K562 (cell line): ENCODE data around the gene TMC1. TPM values are rescaled to one million over a fixed set of nuclear protein-coding genes. Genes with fewer than 3 reads are reported as not detected.

ENCODE experiments used
- CHD2 ChIP-seq: IDR thresholded peaks from 2 replicates; pipeline ENCODE4 v1.6.1; 2011; ENCODE audit warnings: low read depth, low read length
- ELF4 ChIP-seq: fragments of 450-650 bp; formaldehyde crosslinking; IDR thresholded peaks from 2 replicates; pipeline ENCODE4 v1.4.0; 2022; ENCODE audit warnings: missing genetic modification characterization
- ETS2 ChIP-seq: IDR thresholded peaks from 2 replicates; pipeline ENCODE4 v1.6.1; 2016; ENCODE audit warnings: borderline replicate concordance, missing genetic modification characterization, mild to moderate bottlenecking, moderate library complexity, missing compliant biosample characterization; ENCODE audit not compliant: poor library complexity, severe bottlenecking
- GABPA ChIP-seq: fragments of 200-800 bp; sonication (Bioruptor generic); conservative IDR thresholded peaks from 2 replicates; pipeline ENCODE4 v1.6.1; 2016; ENCODE audit warnings: low read depth, missing genetic modification characterization, missing compliant biosample characterization
- GATAD2A ChIP-seq: fragments of 450-650 bp; IDR thresholded peaks from 2 replicates; pipeline ENCODE4 v1.6.1; 2017
- HDAC1 ChIP-seq, 2 experiments: fragments of 450-650 bp; IDR thresholded peaks; 2 replicates each; pipeline ENCODE4 v1.6.1; 2016 to 2017; ENCODE audit warnings: inconsistent platforms in 1 of 2, mild to moderate bottlenecking in 1 of 2, moderate library complexity in 1 of 2
- HDAC6 ChIP-seq: IDR thresholded peaks from 2 replicates; pipeline ENCODE4 v1.6.1; 2012; ENCODE audit warnings: low read depth, mild to moderate bottlenecking, control low read depth, inconsistent platforms, low read length, moderate library complexity
- MBD2 ChIP-seq: sonication (generic); IDR thresholded peaks from 2 replicates; pipeline ENCODE4 v1.6.1; 2016; ENCODE audit warnings: low read depth, borderline replicate concordance
- NCOR1 ChIP-seq: fragments of 450-650 bp; IDR thresholded peaks from 2 replicates; pipeline ENCODE4 v1.6.1; 2016; ENCODE audit warnings: mild to moderate bottlenecking, moderate library complexity
- NFIC ChIP-seq: fragments of 450-650 bp; IDR thresholded peaks from 2 replicates; pipeline ENCODE4 v1.6.1; 2017; ENCODE audit warnings: mild to moderate bottlenecking, inconsistent platforms
- SOX6 ChIP-seq: fragments of 450-650 bp; IDR thresholded peaks from 2 replicates; pipeline ENCODE4 v1.6.1; 2014; ENCODE audit warnings: mild to moderate bottlenecking
- TCF3 ChIP-seq: sonication (generic); formaldehyde crosslinking; IDR thresholded peaks from 2 replicates; pipeline ENCODE4 v1.4.0; 2020; ENCODE audit warnings: mild to moderate bottlenecking, missing genetic modification reagents
- ZKSCAN1 ChIP-seq: fragments of 150-350 bp; IDR thresholded peaks from 2 replicates; pipeline ENCODE4 v1.6.1; 2016; ENCODE audit warnings: low read depth, low read length
- ZNF165 ChIP-seq: fragments of 250-450 bp; sonication (Bioruptor Pico); IDR thresholded peaks from 2 replicates; pipeline ENCODE4 v1.4.0; 2020; ENCODE audit warnings: borderline replicate concordance
- ZNF232 ChIP-seq: sonication (generic); formaldehyde crosslinking; IDR thresholded peaks from 2 replicates; pipeline ENCODE4 v1.8.0; 2022; ENCODE audit warnings: mild to moderate bottlenecking, missing genetic modification reagents
- ZNF24 ChIP-seq: fragments of 450-650 bp; IDR thresholded peaks from 2 replicates; pipeline ENCODE4 v1.6.1; 2016
- ZNF354B ChIP-seq: fragments of 250-450 bp; sonication (Bioruptor Pico); IDR thresholded peaks from 2 replicates; pipeline ENCODE4 v1.4.0; 2020
- polyA plus RNA-seq, 8 experiments: library from polyadenylated mRNA; depleted of rRNA in 4 of 8; stranded (reverse) in 5 of 8; unstranded in 3 of 8; fragments of >200 nt; fragmentation: Nextera tagmentation in 2 of 8; fragmentation: Illumina TruSeq in 1 of 8; extraction: Ambion mirVana in 2 of 8; extraction: Trizol in 1 of 8; gene quantifications; 2 replicates each; pipeline versions ENCODE4 v1.2.1 to v1.2.3, GENCODE V29; 2011 to 2014; ENCODE audit warnings: inconsistent platforms in 1 of 8, missing spikeins in 1 of 8
- total RNA-seq, 7 experiments: library from RNA; depleted of rRNA in 6 of 7; stranded (reverse); fragments of >200 nt in 6 of 7; fragmentation: Illumina TruSeq in 2 of 7; extraction: Trizol in 2 of 7; gene quantifications; 2 replicates each; pipeline versions ENCODE4 v1.2.1 to v1.2.3, GENCODE V29; 2011 to 2021; ENCODE audit warnings: low replicate concordance in 1 of 7
- TF ChIP-seq, protein P1 (sequence below): fragments of 250-450 bp; sonication (Bioruptor Pico); IDR thresholded peaks from 2 replicates; pipeline ENCODE4 v1.5.0; 2020; ENCODE audit warnings: mild to moderate bottlenecking, borderline replicate concordance
- TF ChIP-seq, protein P2 (sequence below): fragments of 250-450 bp; sonication (Bioruptor Pico); IDR thresholded peaks from 2 replicates; pipeline ENCODE4 v1.9.0; 2021; ENCODE audit warnings: mild to moderate bottlenecking, inconsistent platforms
- TF ChIP-seq, protein P3 (sequence below): fragments of 250-450 bp; sonication (Bioruptor Pico); IDR thresholded peaks from 2 replicates; pipeline ENCODE4 v1.4.0; 2020

TMC1 gene
- total and polyA plus RNA-seq, 9 of the 15 experiments (the other 6 are each of a cell fraction or from before 2014, with no cell fraction given) = 0.10 to 0.15 TPM; not detected in 7

DNA sequence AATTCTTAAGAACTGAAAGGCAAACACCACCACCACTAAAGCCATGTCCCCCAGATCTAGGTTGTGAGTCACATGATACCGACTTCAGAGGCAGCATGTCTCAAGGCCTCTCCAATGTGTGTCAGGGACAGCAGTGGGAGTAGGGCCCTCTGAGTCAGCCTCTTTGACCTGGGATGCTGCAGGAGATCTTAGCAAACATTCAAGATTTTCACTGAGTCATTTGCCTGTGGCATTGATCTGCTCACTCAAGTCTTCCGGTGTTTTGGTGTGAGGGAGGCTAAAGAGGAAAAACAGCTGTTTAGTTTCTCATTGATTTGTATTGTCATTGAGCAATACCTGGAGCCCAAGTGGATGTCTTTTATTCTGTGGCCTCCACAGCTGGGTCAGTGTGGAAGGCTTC lies 36.1 kb downstream of the TMC1 start (continued):
- TF ChIP-seq, protein P1, sequence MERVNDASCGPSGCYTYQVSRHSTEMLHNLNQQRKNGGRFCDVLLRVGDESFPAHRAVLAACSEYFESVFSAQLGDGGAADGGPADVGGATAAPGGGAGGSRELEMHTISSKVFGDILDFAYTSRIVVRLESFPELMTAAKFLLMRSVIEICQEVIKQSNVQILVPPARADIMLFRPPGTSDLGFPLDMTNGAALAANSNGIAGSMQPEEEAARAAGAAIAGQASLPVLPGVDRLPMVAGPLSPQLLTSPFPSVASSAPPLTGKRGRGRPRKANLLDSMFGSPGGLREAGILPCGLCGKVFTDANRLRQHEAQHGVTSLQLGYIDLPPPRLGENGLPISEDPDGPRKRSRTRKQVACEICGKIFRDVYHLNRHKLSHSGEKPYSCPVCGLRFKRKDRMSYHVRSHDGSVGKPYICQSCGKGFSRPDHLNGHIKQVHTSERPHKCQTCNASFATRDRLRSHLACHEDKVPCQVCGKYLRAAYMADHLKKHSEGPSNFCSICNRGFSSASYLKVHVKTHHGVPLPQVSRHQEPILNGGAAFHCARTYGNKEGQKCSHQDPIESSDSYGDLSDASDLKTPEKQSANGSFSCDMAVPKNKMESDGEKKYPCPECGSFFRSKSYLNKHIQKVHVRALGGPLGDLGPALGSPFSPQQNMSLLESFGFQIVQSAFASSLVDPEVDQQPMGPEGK (CRISPR knock-in tag) = no peak
- no peak for TF ChIP-seq ZNF232 (CRISPR knock-in tag)
- TF ChIP-seq ELF4 (CRISPR knock-in tag) = no peak
- TF ChIP-seq CHD2 = no peak
- TF ChIP-seq HDAC1 (IDR thresholded peaks at IDR 0.05) = peak in 1 of 2 experiments; percentile 49; a peak in 2 of 4 replicates
- TF ChIP-seq SOX6 = peak; percentile 49; the same call in 1 of the 2 replicates
- TF ChIP-seq ZKSCAN1 = no peak
- 0 out of 2 replicates have a peak, but pooled peaks have one; percentile 38 for TF ChIP-seq GATAD2A
- TF ChIP-seq TCF3 (CRISPR knock-in tag) = peak; percentile 39; the same call in 1 of the 2 replicates
- TF ChIP-seq, protein P2, sequence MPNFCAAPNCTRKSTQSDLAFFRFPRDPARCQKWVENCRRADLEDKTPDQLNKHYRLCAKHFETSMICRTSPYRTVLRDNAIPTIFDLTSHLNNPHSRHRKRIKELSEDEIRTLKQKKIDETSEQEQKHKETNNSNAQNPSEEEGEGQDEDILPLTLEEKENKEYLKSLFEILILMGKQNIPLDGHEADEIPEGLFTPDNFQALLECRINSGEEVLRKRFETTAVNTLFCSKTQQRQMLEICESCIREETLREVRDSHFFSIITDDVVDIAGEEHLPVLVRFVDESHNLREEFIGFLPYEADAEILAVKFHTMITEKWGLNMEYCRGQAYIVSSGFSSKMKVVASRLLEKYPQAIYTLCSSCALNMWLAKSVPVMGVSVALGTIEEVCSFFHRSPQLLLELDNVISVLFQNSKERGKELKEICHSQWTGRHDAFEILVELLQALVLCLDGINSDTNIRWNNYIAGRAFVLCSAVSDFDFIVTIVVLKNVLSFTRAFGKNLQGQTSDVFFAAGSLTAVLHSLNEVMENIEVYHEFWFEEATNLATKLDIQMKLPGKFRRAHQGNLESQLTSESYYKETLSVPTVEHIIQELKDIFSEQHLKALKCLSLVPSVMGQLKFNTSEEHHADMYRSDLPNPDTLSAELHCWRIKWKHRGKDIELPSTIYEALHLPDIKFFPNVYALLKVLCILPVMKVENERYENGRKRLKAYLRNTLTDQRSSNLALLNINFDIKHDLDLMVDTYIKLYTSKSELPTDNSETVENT = no peak
- TF ChIP-seq NCOR1 = peak; percentile 39; the same call in 1 of the 2 replicates
- TF ChIP-seq ETS2 (tag) = no peak
- no peak for TF ChIP-seq GABPA (tag)
- no peak for TF ChIP-seq ZNF354B
- TF ChIP-seq, protein P3, sequence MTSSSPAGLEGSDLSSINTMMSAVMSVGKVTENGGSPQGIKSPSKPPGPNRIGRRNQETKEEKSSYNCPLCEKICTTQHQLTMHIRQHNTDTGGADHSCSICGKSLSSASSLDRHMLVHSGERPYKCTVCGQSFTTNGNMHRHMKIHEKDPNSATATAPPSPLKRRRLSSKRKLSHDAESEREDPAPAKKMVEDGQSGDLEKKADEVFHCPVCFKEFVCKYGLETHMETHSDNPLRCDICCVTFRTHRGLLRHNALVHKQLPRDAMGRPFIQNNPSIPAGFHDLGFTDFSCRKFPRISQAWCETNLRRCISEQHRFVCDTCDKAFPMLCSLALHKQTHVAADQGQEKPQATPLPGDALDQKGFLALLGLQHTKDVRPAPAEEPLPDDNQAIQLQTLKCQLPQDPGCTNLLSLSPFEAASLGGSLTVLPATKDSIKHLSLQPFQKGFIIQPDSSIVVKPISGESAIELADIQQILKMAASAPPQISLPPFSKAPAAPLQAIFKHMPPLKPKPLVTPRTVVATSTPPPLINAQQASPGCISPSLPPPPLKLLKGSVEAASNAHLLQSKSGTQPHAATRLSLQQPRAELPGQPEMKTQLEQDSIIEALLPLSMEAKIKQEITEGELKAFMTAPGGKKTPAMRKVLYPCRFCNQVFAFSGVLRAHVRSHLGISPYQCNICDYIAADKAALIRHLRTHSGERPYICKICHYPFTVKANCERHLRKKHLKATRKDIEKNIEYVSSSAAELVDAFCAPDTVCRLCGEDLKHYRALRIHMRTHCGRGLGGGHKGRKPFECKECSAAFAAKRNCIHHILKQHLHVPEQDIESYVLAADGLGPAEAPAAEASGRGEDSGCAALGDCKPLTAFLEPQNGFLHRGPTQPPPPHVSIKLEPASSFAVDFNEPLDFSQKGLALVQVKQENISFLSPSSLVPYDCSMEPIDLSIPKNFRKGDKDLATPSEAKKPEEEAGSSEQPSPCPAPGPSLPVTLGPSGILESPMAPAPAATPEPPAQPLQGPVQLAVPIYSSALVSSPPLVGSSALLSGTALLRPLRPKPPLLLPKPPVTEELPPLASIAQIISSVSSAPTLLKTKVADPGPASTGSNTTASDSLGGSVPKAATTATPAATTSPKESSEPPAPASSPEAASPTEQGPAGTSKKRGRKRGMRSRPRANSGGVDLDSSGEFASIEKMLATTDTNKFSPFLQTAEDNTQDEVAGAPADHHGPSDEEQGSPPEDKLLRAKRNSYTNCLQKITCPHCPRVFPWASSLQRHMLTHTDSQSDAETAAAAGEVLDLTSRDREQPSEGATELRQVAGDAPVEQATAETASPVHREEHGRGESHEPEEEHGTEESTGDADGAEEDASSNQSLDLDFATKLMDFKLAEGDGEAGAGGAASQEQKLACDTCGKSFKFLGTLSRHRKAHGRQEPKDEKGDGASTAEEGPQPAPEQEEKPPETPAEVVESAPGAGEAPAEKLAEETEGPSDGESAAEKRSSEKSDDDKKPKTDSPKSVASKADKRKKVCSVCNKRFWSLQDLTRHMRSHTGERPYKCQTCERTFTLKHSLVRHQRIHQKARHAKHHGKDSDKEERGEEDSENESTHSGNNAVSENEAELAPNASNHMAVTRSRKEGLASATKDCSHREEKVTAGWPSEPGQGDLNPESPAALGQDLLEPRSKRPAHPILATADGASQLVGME (CRISPR knock-in tag) = no peak
- no peak; the same call in 1 of the 2 replicates for TF ChIP-seq NFIC
- TF ChIP-seq HDAC6 = no peak
- TF ChIP-seq ZNF24 = no peak
- TF ChIP-seq MBD2 = peak; percentile 44; the same call in 1 of the 2 replicates
- TF ChIP-seq ZNF165 (CRISPR knock-in tag) = no peak
